Hematopoietic multipotent progenitor cell treated with erythropoietin and hydrocortisone succinate and interleukin-3 and kit ligand, for 8 days (in vitro differentiated cells): Measurements from ENCODE around the gene INA.
A peak's percentile ranks its signal among the peaks of the same experiment; 100 is the strongest.

ENCODE experiments used
- DNase-seq: peaks from one replicate; pipeline ENCODE4 v3.0.0-alpha.2; 2015

INA gene

DNA sequence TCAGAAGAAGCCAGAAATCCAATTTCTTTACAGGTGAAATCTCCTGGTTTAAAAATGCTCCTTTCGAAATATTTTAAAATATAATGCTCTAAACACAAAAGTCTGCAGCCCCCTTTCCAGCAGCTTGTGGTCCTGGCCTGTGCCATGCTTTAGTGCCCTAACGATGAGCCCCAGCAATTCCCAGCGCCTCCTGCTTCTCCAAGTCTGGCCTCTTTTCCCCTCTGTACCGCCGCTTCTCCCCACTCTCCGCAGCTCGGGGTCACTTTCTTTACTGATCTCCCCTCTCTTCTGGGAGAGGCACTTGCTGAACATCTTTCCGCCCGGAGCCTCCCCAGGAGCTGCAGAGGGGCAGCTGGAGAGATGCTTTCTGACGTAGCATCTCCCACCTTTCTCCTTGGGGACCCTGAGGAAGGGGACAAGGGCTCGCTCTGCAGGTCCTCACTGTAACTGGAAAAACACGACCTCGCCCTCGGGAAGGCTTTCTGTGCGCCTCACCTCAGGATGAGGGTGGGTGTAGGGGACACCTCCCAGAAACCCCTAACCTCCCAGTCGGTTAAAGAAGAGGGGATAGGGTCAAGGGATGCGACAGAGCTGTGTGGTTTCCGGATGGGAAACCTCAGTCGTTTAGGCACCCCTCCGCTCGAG, 565 bp upstream of the INA start:
- DNase-seq: no peak

DNA sequence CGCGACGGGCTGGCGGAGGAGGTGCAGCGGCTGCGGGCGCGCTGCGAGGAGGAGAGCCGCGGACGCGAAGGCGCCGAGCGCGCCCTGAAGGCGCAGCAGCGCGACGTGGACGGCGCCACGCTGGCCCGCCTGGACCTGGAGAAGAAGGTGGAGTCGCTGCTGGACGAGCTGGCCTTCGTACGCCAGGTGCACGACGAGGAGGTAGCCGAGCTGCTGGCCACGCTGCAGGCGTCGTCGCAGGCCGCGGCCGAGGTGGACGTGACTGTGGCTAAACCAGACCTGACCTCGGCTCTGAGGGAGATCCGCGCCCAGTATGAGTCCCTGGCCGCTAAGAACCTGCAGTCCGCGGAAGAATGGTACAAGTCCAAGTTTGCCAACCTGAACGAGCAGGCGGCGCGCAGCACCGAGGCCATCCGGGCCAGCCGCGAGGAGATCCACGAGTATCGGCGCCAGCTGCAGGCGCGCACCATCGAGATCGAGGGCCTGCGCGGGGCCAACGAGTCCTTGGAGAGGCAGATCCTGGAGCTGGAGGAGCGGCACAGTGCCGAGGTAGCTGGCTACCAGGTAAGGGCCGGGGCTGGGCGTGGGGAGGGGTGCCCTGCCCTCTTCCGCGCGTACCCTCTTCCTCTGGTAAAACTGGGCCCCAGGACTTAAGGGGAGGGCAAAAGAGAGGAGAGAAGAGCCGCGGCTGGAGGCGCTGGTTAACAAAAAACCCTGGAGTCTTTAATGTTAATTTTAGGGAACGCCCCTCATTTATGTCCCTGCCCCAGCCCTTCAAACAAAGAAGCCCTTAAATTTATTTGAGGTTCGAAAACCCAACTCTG, 987 bp downstream of the INA start:
- no peak for DNase-seq

DNA sequence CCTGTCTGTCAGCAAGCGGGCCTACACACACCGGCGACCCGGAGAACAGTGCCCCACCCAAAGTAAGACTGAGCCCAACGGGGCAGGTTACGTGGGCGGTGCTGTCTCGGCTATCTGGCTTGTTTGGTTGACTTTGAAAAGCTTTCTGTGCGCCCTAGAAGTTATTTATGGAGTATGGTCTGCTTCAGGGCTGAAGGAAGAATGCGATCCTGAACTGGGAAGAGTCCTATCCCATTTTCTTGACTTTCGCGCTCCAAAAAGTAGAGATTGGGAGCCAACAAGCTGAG, 1.5 kb downstream of the INA start:
- no peak for DNase-seq

DNA sequence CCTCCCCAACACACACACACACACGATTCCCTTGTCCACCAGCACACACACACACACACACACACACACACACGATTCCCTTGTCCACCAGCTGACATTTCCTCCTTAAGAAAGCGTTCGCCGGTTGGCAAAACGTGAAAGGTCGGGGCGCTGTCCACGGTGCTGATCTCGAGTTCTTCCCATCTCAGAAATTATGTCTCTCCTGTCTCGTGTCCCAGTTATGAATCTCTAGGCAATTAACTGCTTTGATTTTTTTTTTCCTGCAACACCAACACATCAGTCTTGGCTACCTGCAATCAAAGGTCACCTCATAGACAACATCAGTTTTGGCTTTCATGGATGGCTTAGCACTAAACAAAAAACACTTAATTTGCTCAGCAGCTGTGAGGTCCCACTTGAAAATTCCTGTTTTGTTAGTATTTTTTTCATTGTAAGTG, 1.9 kb downstream of the INA start:
- DNase-seq: peak; percentile 54

DNA sequence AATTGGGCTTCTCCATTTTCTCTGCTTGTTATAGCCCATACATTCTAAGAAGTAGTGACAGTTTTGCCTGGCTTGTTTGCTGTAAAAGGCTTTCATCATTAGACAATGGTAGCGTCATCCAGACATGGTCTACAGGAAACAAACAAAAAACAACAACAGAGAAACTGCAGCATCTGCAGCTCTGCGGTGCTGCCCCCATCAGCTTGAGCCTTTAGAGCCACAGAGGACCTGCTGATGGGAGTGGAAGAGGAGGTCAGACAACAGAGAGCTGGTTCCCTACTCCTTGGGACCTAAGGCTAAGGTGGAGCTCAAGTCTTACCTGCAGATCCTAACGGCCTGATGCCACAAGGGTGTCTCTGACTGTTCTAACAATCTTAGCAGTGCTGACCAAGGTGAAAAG, 3.1 kb downstream of the INA start:
- no peak for DNase-seq

DNA sequence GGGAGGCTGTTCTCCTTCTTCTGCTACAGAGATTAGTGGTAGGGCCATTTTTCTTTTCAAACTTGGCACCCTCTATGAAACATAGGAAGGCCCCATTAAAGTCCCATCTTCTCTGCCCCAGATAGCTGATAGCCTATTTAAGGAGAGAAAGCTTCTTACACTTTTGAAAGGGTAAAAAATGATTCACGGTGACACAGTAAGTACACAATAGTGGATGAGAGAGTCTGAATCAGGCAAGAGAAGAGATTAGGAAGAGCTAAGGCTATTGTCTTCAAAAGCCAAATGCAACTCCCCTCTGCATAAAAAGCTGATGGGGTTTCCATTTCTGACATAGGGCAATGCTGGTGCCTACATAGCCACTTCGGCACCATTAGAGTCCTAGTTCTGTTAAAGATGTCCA, 3.6 kb downstream of the INA start:
- DNase-seq: no peak

DNA sequence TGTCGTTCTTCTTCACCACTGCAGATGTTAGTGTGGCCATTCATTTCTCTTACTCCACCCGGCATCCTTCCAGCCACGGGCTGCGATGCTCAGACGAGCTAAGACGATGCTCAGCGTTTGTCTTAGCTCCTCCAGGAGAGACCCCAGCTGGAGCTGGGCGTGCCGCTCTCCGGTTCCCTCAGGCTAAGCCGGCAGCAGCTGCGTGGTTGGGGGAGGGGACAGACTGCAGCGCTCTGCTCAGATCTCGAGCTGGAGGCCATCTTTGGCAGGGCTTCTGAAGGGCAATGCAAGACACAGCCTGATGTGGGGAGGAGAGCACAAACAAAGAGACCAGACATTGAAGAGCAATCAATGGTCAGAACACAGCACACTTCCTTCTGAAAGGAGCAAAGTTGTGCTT, 4.8 kb downstream of the INA start:
- DNase-seq: no peak

DNA sequence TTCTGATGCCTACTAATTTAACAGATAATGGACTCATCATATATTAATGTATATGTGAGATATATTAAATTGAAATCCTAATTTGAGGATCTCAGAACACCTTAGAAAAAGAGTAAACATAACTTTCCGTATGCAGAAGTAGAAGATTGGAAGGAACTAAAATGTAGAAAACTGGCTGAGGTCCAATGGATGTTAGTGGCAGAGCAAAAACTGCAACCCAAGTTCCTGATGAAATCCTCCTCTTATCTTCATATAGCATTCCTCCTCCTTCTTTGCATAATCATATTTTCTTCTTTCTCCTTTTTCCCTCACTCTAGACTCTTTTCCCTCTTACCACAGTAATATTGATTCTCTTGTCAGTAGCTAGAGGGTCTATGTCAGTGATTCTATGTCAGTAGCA, 6.0 kb downstream of the INA start:
- DNase-seq: no peak

DNA sequence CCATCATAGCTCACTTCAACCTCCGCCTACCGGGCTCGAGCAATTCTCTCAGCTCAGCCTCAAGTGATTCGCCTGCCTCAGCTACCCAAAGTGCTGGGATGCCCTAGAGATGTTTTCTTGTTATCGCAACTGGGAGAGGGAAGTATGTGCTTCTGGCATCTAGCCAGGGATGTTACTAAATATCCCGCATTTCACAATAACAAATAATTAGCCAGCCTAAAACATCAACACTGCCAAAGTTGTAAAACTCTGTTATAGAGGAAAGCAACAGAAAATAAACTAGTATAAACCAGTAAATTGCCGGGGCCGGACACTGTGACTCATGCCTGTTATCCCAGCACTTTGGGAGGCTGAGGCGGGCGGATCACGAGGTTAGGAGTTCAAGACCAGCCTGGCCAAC, 7.2 kb downstream of the INA start:
- DNase-seq: no peak

DNA sequence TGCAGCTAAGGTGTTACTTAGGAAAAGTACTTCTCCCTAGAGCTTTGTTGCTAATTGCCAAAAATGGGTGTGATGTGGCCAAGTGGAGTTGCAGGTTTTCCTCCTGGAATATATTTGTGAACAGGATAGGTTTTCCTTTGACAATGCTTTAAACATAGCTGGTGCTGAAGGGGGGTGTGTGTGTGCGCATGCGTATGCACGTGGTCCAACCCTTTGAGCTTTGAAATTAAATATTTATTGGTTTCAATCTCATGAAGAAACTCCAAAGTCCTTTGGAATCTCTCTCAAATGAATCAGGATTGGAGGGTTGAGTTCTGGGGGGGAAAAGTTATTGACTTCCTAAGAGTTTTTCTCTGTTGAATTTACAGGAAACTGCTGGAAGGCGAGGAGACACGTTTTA, 11.1 kb downstream of the INA start:
- no peak for DNase-seq

DNA sequence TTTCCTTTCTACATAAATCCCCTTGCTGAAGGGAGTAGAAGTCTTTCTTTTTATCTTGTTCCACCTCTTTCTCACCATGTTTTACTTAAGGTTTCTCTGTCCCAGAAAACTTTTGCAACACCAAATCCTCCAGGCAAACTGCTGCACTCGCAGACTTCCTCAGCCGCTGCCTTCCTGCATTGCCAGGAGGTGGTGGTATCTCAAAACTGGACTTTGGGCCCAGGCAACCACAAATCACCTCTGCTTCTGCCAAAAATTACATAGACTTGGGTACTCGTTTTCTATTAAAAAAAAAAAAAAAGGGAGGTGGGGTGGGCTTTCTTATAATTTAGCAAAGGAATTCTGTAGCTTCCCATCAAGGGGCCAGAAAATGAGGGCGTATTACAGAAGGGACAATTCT, 14.7 kb downstream of the INA start:
- no peak for DNase-seq

DNA sequence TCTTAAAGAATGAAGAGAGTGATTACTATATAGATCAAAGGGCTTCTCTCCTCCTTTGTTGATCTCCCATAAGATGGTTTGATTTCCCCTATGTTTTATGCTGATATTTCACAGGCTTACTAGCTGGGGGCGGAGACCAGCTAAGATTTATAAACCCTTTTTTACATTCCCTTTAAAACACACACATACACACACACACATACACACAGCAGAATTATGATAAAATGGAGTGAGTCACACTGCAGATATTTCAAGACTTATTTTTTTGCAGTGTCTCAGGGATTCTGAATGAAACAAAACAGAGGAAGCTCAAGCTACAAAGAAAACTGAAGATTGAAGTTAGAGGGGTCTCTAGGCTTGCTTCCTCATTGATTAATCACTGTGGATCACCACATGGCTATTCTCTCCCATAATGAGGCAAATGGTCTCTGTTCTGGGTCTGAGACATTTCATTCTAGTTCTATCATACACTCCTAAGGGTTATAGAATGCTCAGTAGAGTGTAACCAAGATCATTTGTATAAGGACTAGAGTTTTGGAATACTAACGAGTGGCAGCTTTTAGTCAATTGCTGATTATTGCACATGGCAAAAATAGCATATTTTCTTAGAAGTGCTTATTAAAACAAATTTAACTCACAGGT, 18.6 kb downstream of the INA start:
- no peak for DNase-seq

DNA sequence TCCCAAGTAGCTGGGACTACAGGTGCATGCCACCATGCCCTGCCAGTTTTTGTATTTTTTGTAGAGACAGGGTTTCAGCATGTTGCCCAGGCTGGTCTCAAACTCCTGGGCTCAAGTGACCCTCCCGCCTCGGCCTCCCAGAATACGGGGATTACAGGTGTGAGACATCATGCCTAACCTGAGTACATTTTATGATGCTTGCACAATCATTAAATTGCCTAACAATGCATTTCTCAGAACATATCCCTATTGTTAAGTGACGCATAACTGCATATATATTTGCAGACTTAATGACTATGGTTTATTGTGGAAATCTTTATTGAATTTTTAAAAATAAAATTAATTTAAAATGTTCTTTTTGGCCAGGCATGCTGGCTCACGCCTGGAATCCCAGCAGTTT, 30.7 kb downstream of the INA start:
- DNase-seq: no peak

DNA sequence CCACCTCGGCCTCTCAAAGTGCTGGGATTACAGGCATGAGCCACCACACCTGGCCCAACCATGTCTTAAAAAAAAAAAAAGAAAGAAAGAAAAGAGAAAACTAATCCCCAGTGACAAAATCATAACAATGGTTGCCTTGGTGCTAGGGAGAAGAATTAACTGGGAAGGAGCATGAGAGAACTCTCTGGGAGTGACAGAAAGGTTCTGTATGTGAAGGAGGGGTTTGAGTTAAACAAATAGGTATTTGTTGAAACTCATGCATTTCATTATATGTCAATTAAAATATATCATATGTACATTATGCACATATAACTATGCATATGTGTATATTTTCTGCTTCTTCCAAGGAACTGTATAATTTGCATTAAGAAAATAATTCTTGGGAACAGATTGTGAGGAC, 33.3 kb downstream of the INA start:
- no peak for DNase-seq

DNA sequence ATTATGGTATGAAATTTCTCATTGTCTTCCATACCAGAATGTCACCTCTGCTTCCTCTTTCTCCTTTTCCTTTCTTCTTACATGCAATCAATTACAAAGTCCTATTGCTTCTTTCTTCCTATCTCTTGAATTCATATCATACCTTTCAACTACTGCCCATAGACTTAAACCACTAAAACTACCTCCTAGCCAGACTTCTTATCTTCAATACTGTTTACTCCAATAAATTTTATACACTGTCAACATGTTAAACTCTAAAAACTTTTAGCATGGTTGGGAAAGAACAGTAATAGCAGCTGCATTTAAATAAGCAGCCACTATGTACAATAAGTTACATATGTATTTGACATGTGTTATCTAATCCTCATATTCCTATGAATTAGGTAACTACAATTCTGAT, 39.1 kb downstream of the INA start:
- DNase-seq: no peak

DNA sequence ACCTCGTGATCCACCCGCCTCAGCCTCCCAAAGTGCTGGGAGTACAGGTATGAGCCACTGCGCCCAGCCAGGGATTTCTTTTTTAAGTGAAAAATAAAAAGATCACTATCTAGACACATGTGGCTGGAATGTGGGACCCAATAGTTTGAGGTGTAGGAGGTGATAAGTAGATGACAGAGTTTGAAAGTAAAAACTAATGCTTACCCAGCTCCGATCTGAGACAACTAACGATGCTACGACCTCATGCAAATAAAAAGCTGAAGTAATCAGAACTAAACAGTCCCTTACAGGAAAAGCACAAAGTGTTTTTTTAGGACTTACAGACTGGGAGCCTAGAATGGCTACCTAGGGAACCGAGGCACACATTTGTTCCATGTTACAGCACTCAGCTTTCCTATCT, 51.0 kb downstream of the INA start:
- DNase-seq: no peak

DNA sequence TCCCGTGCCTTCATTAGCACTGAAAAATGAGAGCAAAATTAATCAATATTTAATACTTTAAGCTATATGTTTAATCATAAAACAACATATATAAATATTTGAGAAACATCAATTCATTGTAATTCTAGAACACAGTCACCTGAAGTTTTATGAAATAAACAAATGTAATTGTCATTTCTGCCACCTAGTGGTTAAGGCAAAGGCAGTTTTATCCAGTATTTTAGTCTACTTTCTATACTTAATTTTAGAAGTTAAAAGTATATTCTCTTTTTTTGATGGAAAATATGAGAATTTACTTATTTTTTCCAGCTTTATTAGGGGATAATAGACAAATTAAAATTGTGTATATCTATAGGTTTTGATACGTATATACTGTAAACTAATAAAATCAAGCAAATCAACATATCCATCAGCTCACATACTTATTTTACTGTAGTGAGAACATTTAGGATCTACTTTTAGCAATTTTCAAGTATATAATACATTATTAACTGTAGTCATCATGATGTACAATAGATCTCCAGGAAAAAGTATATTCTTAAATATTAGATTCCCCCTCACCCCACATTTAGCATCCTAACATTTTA, 57.1 kb downstream of the INA start:
- DNase-seq: peak; percentile 45

DNA sequence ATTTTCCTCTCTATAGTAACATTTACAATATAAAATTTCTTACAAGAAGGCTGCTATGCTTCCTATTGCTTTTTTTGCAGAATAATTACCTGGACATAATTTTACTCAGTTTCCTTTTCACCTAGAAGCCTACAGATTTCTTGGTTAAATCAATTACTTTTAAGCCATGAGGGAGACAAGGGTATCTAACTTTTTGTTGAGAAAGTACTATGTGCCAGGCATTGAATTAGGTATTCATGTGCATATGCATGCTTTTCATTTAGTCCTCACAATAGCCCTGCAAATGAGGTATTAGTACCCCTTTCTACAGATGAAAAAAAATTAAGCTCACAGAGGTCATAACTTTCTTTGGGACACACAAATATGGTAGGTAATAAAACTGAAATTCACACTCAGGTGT, 57.6 kb downstream of the INA start:
- DNase-seq: no peak

DNA sequence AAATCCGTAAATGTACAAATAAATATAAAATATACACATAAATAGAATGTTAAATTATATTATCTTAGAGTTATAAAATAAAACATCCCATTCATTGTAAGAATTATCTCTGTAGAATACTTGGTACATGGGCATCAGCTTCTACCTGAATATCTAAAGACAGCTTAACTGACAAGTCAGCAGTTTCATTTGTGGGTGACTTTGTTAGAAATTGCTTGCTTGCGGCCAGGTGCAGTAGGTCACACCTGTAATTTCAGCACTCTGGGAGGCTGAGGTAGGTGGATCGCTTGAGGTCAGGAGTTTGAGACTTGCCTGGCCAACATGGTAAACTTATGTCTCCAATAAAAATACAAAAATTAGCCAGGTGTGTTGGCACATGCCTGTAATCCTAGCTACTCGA, 59.4 kb downstream of the INA start:
- no peak for DNase-seq
